Ovary (tissue), 3 donors: Measurements from ENCODE around the gene ZNF609.

ENCODE experiments used
- EP300 ChIP-seq: sonication (generic); formaldehyde crosslinking; IDR thresholded peaks from one replicate; pipeline ENCODE4 v1.6.1; 2017; ENCODE audit warnings: antibody characterized with exemption
- POLR2A ChIP-seq: fragments of 450-650 bp; IDR thresholded peaks from one replicate; pipeline ENCODE4 v1.6.1; 2017; ENCODE audit warnings: antibody characterized with exemption, mild to moderate bottlenecking, moderate library complexity
- TF ChIP-seq, protein P1 (sequence below), 3 donors: fragments of 450-650 bp in 2 of 3; fragments of 200-600 bp in 1 of 3; IDR thresholded peaks; one replicate each; pipeline versions ENCODE4 v1.5.1 to v1.8.0; 2016 to 2022; ENCODE audit warnings: antibody characterized with exemption in 3 of 3, mild to moderate bottlenecking in 1 of 3
- donor health status: DM: no; HTN: no; CAD: no.

DNA sequence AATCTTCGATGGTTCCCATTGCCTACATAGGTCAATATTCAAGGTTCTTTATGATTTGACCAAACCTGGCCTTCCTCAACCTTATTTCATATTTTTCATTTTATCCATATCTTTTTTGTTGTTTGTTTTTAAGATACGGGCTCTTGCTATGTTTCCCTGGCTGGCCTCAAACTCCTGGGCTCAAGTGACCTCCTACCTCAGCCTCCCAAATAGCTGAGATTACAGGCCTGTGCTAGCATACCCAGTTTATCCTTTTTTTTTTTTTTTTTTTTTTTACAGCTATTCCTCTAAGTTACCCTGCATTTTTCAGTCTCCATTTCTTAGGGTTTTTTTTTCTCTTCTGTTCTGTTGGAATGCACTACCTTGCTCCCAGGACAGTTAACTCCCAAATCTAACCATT is 14.5 kb downstream of the ZNF609 start:
- TF ChIP-seq, protein P1, sequence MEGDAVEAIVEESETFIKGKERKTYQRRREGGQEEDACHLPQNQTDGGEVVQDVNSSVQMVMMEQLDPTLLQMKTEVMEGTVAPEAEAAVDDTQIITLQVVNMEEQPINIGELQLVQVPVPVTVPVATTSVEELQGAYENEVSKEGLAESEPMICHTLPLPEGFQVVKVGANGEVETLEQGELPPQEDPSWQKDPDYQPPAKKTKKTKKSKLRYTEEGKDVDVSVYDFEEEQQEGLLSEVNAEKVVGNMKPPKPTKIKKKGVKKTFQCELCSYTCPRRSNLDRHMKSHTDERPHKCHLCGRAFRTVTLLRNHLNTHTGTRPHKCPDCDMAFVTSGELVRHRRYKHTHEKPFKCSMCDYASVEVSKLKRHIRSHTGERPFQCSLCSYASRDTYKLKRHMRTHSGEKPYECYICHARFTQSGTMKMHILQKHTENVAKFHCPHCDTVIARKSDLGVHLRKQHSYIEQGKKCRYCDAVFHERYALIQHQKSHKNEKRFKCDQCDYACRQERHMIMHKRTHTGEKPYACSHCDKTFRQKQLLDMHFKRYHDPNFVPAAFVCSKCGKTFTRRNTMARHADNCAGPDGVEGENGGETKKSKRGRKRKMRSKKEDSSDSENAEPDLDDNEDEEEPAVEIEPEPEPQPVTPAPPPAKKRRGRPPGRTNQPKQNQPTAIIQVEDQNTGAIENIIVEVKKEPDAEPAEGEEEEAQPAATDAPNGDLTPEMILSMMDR (IDR thresholded peaks at IDR 0.05): no peak
- no peak for TF ChIP-seq POLR2A
- no peak for TF ChIP-seq EP300
